GM12878 (cell line): Measurements from ENCODE around the gene EIF2A. TPM values are rescaled to one million over a fixed set of nuclear protein-coding genes. Genes with fewer than 3 reads are reported as not detected.

Experiments
- ATAC-seq: fragments of 200-7000 bp; cut with Tn5 transposase; 3 replicates; pipeline ENCODE4 v1.9.1; 2020; ENCODE audit warnings: mild to moderate bottlenecking, moderate library complexity
- BruUV-seq: library from RNA; stranded (reverse); fragments of 400-500 nt; replicated peaks from 2 replicates; lab custom pipeline; 2021; lab: Mats Ljungman, UMichigan
- CTCF ChIA-PET: fragments of 300-600 bp; sonication (Branson Sonifier 250); formaldehyde crosslinking; extraction: SDS; loops from one replicate; lab custom pipeline; 2021; ENCODE audit warnings: inconsistent platforms; lab: Yijun Ruan, JAX
- POLR2A ChIA-PET: fragments of 350-600 bp; formaldehyde crosslinking; extraction: SDS; loops from one replicate; lab custom pipeline; 2021; ENCODE audit warnings: inconsistent platforms; lab: Charles Lee
- RAD21 ChIA-PET: fragments of 300-600 bp; sonication (Branson Sonifier 250); formaldehyde crosslinking; loops from one replicate; lab custom pipeline; 2023; ENCODE audit warnings: antibody characterized with exemption; ENCODE audit not compliant: unreplicated experiment; lab: Charles Lee
- SMC1A ChIA-PET: fragments of 300-600 bp; sonication (Branson Sonifier 250); formaldehyde crosslinking; loops from one replicate; lab custom pipeline; 2023; ENCODE audit not compliant: unreplicated experiment, uncharacterized antibody; lab: Charles Lee
- DNase-seq: peaks from one replicate; pipeline ENCODE4 v3.0.0-alpha.2; 2011; ENCODE audit warnings: low read depth, low spot score
- FAIRE-seq: peaks from 3 replicates; lab custom pipeline; 2011; peaks lifted over from hg19 to GRCh38; lab: Jason Lieb, UNC
- H2AFZ ChIP-seq: 2 replicates; pipeline ENCODE4 v1.6.0; 2011; ENCODE audit warnings: low read depth, low read length, control low read depth; ENCODE audit not compliant: control insufficient read depth
- H3K27ac ChIP-seq: 2 replicates; pipeline ENCODE4 v1.5.1; 2011; ENCODE audit warnings: control low read depth; ENCODE audit not compliant: control insufficient read depth, insufficient read depth
- H3K27me3 ChIP-seq, 2 experiments: replicated peaks in 1 of 2; 2 replicates each; pipeline versions ENCODE4 v1.6.0 to v1.6.1; 2011; ENCODE audit warnings: low read length in 1 of 2; ENCODE audit not compliant: control insufficient read depth in 2 of 2, insufficient read depth in 2 of 2
- H3K36me3 ChIP-seq, 2 experiments: 2 replicates each; pipeline ENCODE4 v1.5.1; 2011; ENCODE audit warnings: low read length in 1 of 2; ENCODE audit not compliant: control insufficient read depth in 2 of 2, insufficient read depth in 2 of 2
- H3K4me1 ChIP-seq: 2 replicates; pipeline ENCODE4 v1.6.1; 2011; ENCODE audit warnings: mild to moderate bottlenecking, low read length, moderate library complexity, mixed read lengths; ENCODE audit not compliant: control insufficient read depth, insufficient read depth
- H3K4me2 ChIP-seq: 2 replicates; pipeline ENCODE4 v1.6.0; 2011; ENCODE audit warnings: control low read depth; ENCODE audit not compliant: control insufficient read depth, insufficient read depth
- H3K4me3 ChIP-seq: fragments of 200-600 bp; sonication (generic); 2 replicates; pipeline ENCODE4 v1.5.1; 2016
- H3K79me2 ChIP-seq: 2 replicates; pipeline ENCODE4 v1.6.0; 2011; ENCODE audit warnings: low read length; ENCODE audit not compliant: control insufficient read depth, insufficient read depth
- H3K9ac ChIP-seq: 2 replicates; pipeline ENCODE4 v1.8.0; 2011; ENCODE audit warnings: low read length, control low read depth, mixed read lengths; ENCODE audit not compliant: control insufficient read depth, insufficient read depth
- H3K9me3 ChIP-seq: replicated peaks from 3 replicates; pipeline ENCODE4 v1.5.1; 2011; ENCODE audit warnings: mild to moderate bottlenecking, low read length; ENCODE audit not compliant: control insufficient read depth, insufficient read depth
- H4K20me1 ChIP-seq: 2 replicates; pipeline ENCODE4 v1.6.0; 2011; ENCODE audit not compliant: control insufficient read depth, insufficient read depth
- CBFB ChIP-seq: IDR thresholded peaks from 2 replicates; pipeline ENCODE4 v1.6.1; 2016; ENCODE audit warnings: antibody characterized with exemption, low read depth
- CTCF ChIP-seq, 3 experiments: IDR thresholded peaks in 2 of 3; conservative IDR thresholded peaks in 1 of 3; 2 replicates each; pipeline ENCODE4 v1.5.1; 2011; ENCODE audit warnings: low read depth in 3 of 3, low read length in 3 of 3, mild to moderate bottlenecking in 3 of 3, control low read depth in 2 of 3, moderate library complexity in 2 of 3, inconsistent platforms in 1 of 3, mixed read lengths in 1 of 3; ENCODE audit not compliant: control insufficient read depth in 2 of 3, insufficient read depth in 1 of 3; ENCODE audit errors: extremely low read depth in 1 of 3
- MAX ChIP-seq: IDR thresholded peaks from 2 replicates; pipeline ENCODE4 v1.6.1; 2012; ENCODE audit warnings: low read depth, low read length, improper control_type of control experiment
- MYB ChIP-seq: fragments of 150-350 bp; IDR thresholded peaks from 2 replicates; pipeline ENCODE4 v1.6.1; 2014; ENCODE audit warnings: mild to moderate bottlenecking, low read depth, low read length, borderline replicate concordance
- NFIC ChIP-seq: IDR thresholded peaks from 2 replicates; pipeline ENCODE4 v1.6.1; 2012; ENCODE audit warnings: low read depth, mild to moderate bottlenecking, inconsistent platforms, low read length, moderate library complexity
- NFYB ChIP-seq: IDR thresholded peaks from 2 replicates; pipeline ENCODE4 v1.6.1; 2011; ENCODE audit warnings: low read depth, mild to moderate bottlenecking, low read length, improper control_type of control experiment, moderate library complexity; ENCODE audit not compliant: insufficient read depth
- NR2F1 ChIP-seq: fragments of 450-650 bp; conservative IDR thresholded peaks from 2 replicates; pipeline ENCODE4 v1.6.1; 2017; ENCODE audit warnings: mild to moderate bottlenecking
- PML ChIP-seq: IDR thresholded peaks from 2 replicates; pipeline ENCODE4 v1.6.1; 2012; ENCODE audit warnings: low read length, inconsistent platforms
- POLR2AphosphoS2 ChIP-seq: IDR thresholded peaks from 2 replicates; pipeline ENCODE4 v1.6.1; 2011; ENCODE audit warnings: low read depth, mild to moderate bottlenecking, low read length, improper control_type of control experiment, moderate library complexity
- RAD21 ChIP-seq: IDR thresholded peaks from 2 replicates; pipeline ENCODE4 v1.6.1; 2011; ENCODE audit warnings: mild to moderate bottlenecking, low read depth, low read length, moderate library complexity; ENCODE audit not compliant: insufficient read depth
- SIN3A ChIP-seq: IDR thresholded peaks from 2 replicates; pipeline ENCODE4 v1.6.1; 2012; ENCODE audit warnings: low read depth, low read length, improper control_type of control experiment
- SPI1 ChIP-seq: IDR thresholded peaks from 2 replicates; pipeline ENCODE4 v1.6.1; 2011; ENCODE audit warnings: low read depth, mild to moderate bottlenecking, low read length, moderate library complexity, borderline replicate concordance; ENCODE audit not compliant: insufficient read depth
- SUZ12 ChIP-seq: fragments of 200-600 bp; sonication (generic); IDR thresholded peaks from one replicate; pipeline ENCODE4 v1.6.1; 2018; ENCODE audit warnings: antibody characterized with exemption, mild to moderate bottlenecking; ENCODE audit not compliant: unreplicated experiment
- ZNF274 ChIP-seq: IDR thresholded peaks from one replicate; pipeline ENCODE4 v1.8.0; 2011; ENCODE audit not compliant: insufficient read length, insufficient read depth
- WGBS: methylation state at CpG from one replicate; pipeline ENCODE4 v1.1.6; 2016; ENCODE audit warnings: low lambda C conversion rate; ENCODE audit not compliant: insufficient replicate concordance, insufficient coverage; ENCODE audit errors: missing lambda C conversion rate; 5-methylcytosine and 5-hydroxymethylcytosine counted together
- in situ Hi-C: fragments of 300-500 bp; cut with MboI; formaldehyde crosslinking; loops from 9 replicates; pipeline ENCODE4 v1.14.3; 2018; ENCODE audit warnings: mixed read lengths
- intact Hi-C: fragments of 100-400 bp; cut with micrococcal nuclease; formaldehyde crosslinking; loops from one replicate; pipeline ENCODE4 v1.14.2; 2022; ENCODE audit not compliant: unreplicated experiment
- polyA plus RNA-seq, 11 experiments: library from polyadenylated mRNA; depleted of rRNA in 4 of 11; unstranded in 6 of 11; stranded (reverse) in 5 of 11; fragments of >200 nt; fragmentation: Nextera tagmentation in 4 of 11; fragmentation: Illumina TruSeq in 1 of 11; extraction: Ambion mirVana in 4 of 11; extraction: Trizol in 1 of 11; gene quantifications; 1 replicate in 1 of 11; 2 replicates in 10 of 11; pipeline versions ENCODE4 v1.2.1 to v1.2.3, GENCODE V29; 2011 to 2016; ENCODE audit warnings: inconsistent platforms in 2 of 11, missing spikeins in 2 of 11, low read depth in 1 of 11
- total RNA-seq, 4 experiments: library from RNA; depleted of rRNA in 3 of 4; stranded (reverse); fragments of >200 nt in 3 of 4; fragmentation: Illumina TruSeq in 1 of 4; extraction: Trizol in 1 of 4; gene quantifications; 2 replicates each; pipeline versions ENCODE4 v1.2.1 to v1.2.3, GENCODE V29; 2013 to 2021

The EIF2A gene
- total and polyA plus RNA-seq, 10 of the 15 experiments (the other 5 are each of a cell fraction or from before 2014, with no cell fraction given): 85.4 to 211 (median 136) TPM

GRCh38 chr3:150613034-150613433 lies 66.4 kb downstream of the EIF2A start (continued):
- TF ChIP-seq SPI1 (no peak), PML (no peak), POLR2AphosphoS2 (no peak), NR2F1 (no peak)

GRCh38 chr3:150613709-150614480 lies 67.3 kb downstream of the EIF2A start:
- no peaks in the 10 kb centered on the region for H3K27me3 ChIP-seq
- no peak overlapping the region for H3K9ac ChIP-seq
- RAD21 ChIA-PET: interaction anchor here (0.9 to 1.6 kb wide), 5 partner anchors 8 to 328 kb away, joined by 3 to 4 read pairs (median 3); no protein-coding TSS in a partner anchor
- peaks cover 6 to 7% of the 10 kb centered on the region in 2 experiments for H3K36me3 ChIP-seq
- FAIRE-seq: no peak
- H3K9me3 ChIP-seq: peaks cover 2% of the 10 kb centered on the region; the same call in 2 of the 3 replicates
- CTCF ChIA-PET: interaction anchor here (0.6 to 1.0 kb wide), 5 partner anchors 13 to 133 kb away, joined by 3 to 4 read pairs (median 3); no protein-coding TSS in a partner anchor
- in situ Hi-C loops: no loop called here
- BruUV-seq: TSS peak; percentile 5
- TF ChIP-seq SUZ12 (no peak), CBFB (no peak), MAX (no peak), RAD21 (no peak), CTCF (IDR thresholded peaks at IDR 0.05 in 2 of 3, conservative IDR thresholded peaks at IDR 0.05 in 1 of 3; ENCODE audit: control insufficient read depth in 2 of 3, extremely low read depth in 1 of 3, insufficient read depth in 1 of 3, low read depth in 3 of 3, low read length in 3 of 3) (no peak), NFYB (no peak), MYB (no peak), NFIC (no peak), SIN3A (no peak), ZNF274 (no peak)
- TF ChIP-seq, all 136 proteins: peak for 0
- no peak overlapping the region for H3K4me2 ChIP-seq
- peaks cover 11% of the 10 kb centered on the region for H3K4me1 ChIP-seq
- ChIA-PET POLR2A (interaction anchor here (0.6 to 1.5 kb wide), 4 partner anchors 11 to 100 kb away, joined by 3 to 4 read pairs (median 3); partner anchors contain the start of gene SELENOT), SMC1A (interaction anchor here (0.6 to 2.3 kb wide), 7 partner anchors 15 to 148 kb away, joined by 3 to 6 read pairs (median 4); no protein-coding TSS in a partner anchor)
- H2AFZ ChIP-seq: no peak overlapping the region
- intact Hi-C loops: no loop called here
- 0% methylated on average over 2 of the region's 2 CpGs for WGBS
- H3K27ac ChIP-seq: no peak overlapping the region
- peaks cover 6% of the 10 kb centered on the region for H4K20me1 ChIP-seq
- DNase-seq (no peak), ATAC-seq (no peak)
- H3K4me3 ChIP-seq: no peak overlapping the region
- H3K79me2 ChIP-seq: peaks cover 79% of the 10 kb centered on the region
